ENCODE results near the gene ACAD9. TPM values are rescaled to one million over a fixed set of nuclear protein-coding genes. Genes with fewer than 3 reads are reported as not detected.

ACAD9 gene
- total RNA-seq = 49.1 TPM

DNA sequence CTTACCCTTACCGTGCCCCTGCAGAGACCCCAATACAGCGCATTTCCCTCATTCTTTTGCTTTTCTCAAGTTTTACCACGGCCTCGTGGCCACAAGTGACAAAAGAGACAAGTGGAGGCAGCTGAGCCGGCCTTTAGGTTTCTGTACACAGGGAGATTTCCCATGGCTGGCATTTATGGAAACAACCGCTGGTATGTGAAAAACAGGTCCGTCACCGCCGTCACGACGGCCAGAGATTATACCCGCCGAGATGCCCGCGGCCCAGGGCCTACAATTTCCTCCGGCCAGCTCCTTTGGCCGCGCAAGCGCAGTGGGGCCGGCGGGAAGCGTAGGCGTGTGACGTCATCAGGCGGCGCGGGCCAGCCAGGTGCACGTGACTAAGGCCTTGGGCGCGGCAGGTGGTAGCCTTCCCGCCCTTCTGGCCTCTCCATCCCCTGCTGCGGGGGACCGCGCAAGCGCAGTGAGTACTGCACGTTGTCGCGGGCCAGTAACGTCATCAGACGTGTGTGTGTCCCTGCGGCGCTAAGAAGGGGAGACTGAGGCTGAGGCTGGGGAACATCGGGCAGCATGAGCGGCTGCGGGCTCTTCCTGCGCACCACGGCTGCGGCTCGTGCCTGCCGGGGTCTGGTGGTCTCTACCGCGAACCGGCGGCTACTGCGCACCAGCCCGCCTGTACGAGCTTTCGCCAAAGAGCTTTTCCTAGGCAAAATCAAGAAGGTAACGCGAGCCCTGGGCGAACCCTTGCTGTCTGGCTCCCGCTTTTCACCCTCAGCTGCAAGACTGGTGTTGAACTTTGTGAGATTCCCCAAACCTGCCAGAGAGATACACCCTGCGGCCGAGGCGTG lies at the start of gene ACAD9:
Gene ACAD9 (plus strand): TSS at position 496 of the 845 bp plus-strand sequence. CDS start 72 bp downstream, at position 568.

Small RNA genes within 50 kb of the gene (small RNA-seq; reads per million reads assigned to genes)
- gene AC112484.4 (ENCODE audit: low replicate concordance) = not detected

Other genes with a start within 250 kb of the ACAD9 start
- 147 TPM for gene RPN1, start 228.8 kb upstream of the ACAD9 start, total RNA-seq
- 51.0 TPM for gene RAB7A, start 153.4 kb upstream of the ACAD9 start, total RNA-seq
- gene CFAP92, start 114.5 kb downstream of the ACAD9 start, total RNA-seq = 1.6 TPM
- gene EFCC1, start 121.7 kb downstream of the ACAD9 start, total RNA-seq = 0.94 TPM
- gene GP9, start 181.2 kb downstream of the ACAD9 start, total RNA-seq = not detected
- gene RAB43, start 242.2 kb downstream of the ACAD9 start, total RNA-seq = 2.8 TPM

Data from parietal lobe (tissue), 2 donors.